ACHN (cell line): ENCODE measurements around the gene TINAGL1.
A peak's percentile ranks its signal among the peaks of the same experiment; 100 is the strongest.

Source experiments
- DNase-seq: peaks from one replicate; pipeline ENCODE4 v3.0.0-alpha.2; 2015
- in situ Hi-C: cut with HindIII; loops from 2 replicates; pipeline ENCODE4 v1.10.0; 2017; ENCODE audit warnings: low sequenced_read_pairs, low pct_ligation_motif_present, low pct_unique_long_range_greater_than_20kb

The TINAGL1 gene

DNA sequence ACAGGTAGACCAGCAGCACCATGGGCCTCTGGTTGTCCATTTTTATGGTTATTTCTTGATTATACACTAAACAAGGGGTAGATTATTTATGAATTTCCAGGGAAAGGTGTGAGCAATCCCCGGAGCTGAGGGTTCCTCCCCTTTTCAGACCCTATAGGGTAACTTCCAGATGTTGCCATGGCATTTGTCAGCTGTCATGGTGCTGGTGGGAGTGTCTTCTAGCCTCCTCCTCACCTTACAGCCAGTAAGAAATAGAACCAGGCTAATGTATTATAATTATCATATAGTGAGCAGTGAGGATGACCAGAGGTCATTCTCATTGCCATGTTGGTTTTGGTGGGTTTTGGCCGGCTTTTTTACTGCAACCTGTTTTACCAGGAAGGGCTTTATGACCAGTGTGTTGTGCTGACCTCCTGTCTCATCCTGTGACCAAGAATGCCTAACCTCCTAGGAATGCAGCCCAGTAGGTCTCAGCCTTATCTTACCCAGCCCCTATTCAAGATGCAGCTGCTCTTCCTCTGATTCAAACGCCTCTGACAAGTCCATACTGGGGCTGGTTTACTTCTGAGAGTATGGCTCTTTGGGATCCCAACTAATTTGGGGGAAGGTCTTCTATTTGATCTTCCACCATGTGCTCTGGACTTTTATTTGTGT lies 13.5 kb upstream of the TINAGL1 start:
- in situ Hi-C loops: no loop called here
- peak; percentile 75 for DNase-seq

DNA sequence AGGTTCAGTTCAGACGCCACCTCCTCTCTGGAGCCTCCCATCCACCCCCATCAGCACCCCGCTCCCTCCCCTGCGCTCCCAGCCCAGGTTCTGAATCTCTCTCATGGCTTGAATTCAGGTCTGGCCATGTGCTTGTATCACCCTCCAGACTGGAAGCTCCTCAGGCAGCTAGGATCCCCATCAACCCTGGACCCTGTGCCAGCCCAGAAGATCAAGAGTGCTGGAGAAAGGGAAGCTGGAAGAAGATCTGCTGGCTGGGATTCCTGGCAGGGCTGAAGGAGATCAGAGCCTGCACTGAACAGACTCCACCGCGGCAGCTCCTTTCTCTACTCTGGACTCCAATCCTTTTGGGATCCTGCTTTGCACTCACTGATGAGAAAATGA lies 11.7 kb upstream of the TINAGL1 start:
- in situ Hi-C loops: no loop called here
- no peak for DNase-seq

DNA sequence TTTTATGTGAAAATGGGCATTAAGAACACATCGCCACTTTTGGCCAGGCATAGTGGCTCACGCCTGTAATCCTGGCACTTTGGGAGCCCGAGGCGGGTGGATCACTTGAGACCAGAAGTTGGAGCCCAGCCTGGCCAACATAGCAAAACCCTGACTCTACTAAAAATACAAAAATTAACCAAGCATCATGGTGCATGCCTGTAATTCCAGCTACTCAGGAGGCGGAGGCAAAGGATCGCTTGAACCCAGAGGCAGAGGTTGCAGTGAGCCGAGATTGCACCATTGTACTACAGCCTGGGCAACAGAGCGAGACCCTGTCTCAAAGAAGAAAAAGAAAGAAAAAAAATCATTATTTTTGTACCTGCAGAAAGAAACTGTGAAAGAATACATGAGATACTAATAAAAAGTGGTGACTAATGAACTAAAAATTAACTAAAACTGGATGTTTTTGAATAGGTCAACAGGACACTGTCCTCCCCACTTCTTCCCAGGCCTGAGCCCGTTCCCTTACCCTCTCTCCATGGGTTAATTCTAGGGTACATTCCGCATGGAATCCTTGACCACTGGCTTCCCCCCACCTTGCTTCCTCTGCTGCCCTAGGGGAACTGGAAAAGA lies 8.3 kb upstream of the TINAGL1 start:
- DNase-seq: peak; percentile 52
- in situ Hi-C loops: no loop called here

DNA sequence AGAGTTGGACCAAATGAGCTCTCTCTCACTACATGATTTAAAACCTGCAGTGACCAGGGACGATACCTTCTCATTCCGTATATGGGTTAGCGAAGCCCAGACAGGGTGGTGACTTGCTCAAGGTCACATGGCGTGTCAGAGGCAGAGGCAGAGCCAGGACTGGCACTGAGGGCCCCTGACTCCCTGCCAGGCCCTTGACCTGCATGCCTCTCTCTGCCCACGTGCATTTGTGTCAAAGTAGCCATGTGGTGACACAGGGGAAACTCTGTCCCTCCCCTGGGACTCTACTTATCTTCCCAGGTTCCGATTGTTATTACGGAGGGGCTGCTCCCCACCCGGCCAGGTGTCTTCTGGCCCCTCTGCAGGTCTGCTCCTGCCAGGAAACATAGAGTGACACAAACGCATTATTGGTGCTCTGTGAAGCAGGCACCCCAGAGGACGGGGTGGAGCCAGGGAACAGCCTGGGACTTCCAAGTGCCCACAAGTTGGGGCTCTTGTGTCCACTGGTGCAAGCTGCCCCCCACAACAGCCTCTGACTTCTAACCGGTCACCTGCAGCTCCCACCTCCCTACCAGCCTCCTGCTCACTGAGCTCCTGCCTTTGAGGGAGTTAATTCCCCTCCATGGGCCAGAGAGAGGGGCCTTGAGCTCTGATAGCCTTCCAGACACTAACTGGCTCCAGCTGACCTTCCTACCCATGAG lies 7.3 kb upstream of the TINAGL1 start:
- DNase-seq: no peak
- in situ Hi-C loops: no loop called here

DNA sequence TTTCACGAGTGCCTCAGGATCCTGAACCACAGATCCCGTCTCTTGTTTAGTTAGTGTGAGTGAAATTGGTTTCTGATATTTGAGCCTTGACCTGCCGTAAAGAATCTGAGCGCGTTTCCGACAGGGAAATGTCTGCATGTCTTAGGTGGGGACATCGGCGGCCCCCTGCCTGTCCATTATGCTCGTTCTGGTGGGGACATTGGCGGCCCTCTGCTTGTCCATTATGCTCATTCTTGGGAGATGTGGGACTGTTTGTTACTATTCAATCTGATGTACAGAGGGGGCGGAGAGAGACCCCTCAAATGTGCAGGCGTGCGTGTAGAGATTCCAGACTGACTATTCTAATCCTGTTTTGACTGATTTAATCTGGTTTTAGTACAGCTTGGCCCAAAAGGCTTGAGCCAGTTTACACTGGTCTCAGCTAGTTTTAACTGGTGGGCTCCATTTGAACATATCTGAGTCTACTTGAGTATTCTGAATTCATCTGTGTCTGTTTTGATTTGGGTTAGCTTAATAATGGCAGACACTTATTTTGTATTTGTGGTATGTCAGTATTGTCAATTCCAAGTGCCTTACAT lies 6.6 kb upstream of the TINAGL1 start:
- DNase-seq: no peak
- in situ Hi-C loops: no loop called here

DNA sequence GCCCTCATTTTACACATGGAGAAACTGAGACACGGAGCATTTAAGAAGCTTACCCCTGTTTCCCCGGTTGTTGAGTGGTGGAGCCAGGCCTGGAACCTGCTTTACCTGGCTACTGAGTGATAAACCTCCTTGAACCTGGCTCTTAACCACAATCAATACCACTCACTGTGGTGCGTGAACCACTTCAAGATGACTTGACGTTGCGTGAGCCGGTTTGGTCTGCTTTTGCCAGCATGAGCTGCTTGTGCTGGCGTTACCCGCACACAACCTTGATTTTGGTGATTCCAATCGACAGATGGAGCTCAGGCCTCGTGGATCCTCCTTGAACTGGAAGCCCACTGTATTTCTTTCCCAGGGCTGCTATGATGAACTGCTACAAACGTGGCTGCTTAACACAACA lies 6.1 kb upstream of the TINAGL1 start:
- DNase-seq: no peak
- in situ Hi-C loops: no loop called here

DNA sequence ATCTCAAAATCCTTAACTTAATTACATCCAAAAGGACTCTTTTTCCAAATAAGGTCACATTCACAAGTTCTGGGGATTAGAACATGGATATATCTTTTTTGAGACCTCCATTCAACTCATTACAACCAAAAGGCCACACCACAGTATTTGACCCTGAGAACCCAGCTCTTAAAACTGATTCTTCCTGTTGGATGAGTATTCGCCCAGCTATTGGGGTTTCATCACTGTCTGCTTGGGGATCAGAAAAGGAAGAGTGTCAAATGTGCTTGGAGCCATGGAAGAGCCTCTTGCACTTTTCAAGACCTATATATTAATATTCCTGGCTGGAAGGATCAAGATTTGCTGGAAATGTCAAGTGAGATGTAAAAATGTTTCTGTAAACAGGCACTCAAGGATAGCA lies 5.4 kb upstream of the TINAGL1 start:
- DNase-seq: no peak
- in situ Hi-C loops: no loop called here

DNA sequence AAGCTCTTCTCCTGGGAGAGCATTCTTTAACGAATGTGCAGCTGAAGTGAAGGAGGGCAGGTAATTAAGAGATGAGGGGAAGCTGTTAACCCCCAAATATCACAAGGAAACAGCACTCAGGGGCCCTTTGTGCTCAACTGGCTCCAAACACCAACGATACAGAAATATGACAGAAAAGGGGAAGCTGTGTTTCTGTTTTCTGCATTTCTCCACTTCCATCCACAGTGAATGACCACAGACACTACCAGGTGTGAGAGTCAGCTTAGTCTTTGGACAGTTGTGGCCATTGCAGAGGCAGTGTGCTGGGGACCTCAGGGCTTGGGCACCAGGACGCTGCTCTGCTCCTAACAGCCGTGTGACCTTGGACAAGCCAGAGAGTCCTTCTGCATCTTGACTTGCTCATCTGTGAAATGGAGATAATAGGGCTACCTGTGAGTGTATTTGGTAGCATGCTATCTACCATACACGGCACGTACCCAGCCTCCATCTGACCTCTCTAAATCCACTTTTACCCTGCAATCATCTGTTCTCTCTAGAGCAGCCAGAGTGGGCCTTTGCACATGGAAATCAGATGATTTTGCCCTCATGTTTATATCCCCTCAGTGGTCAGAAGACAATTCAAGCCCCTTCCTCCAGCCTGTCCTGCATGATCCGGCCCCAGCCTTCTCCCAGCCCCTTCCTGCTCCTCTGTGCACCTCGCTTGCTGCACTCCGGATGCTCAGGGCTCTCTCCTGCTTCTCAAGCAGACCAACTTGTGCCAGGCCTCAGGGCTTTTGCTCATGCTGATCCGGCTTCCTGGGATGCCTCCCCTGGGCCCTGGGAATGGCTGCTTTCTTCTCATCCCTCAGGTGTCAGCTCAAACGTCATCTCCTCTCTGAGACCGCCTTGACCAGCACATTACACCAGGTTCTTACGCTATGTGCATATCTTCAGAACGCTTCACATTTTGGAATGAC lies 4.7 kb upstream of the TINAGL1 start:
- no peak for DNase-seq
- in situ Hi-C loops: no loop called here

DNA sequence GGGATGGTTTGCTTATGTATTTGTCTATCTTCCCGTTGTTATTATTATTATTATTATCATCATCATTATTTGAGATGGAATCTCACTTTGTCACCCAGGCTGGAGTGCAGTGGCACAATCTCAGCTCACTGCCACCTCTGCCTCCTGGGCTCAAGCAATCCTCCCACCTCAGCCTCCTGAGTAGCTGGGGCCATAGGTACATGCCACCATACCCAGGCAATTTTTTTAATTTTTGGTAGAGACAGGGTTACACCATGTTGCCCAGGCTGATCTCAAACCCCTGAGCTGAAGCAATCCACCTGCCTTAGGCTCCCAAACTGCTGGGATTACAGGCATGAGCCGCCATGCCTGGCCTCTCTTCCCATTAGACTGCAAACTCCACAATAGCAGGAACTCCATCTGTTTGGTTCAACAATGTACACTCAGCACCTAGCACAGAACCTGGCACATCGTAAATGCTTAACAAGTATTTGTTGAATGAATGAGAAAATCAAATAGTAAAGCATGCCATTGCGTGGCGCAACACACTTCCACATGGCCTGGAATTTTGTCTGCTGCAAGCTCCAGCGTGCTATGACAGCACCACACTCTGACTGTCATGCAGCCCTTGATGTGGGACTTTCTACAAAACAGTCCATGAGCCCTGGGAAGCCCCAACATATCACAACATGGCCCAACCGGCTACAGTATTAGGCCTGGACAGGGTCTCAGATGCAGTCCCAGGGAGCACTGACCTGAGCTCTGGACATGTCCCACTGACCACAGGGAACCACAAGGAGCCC lies 3.8 kb upstream of the TINAGL1 start:
- DNase-seq: no peak
- in situ Hi-C loops: no loop called here

DNA sequence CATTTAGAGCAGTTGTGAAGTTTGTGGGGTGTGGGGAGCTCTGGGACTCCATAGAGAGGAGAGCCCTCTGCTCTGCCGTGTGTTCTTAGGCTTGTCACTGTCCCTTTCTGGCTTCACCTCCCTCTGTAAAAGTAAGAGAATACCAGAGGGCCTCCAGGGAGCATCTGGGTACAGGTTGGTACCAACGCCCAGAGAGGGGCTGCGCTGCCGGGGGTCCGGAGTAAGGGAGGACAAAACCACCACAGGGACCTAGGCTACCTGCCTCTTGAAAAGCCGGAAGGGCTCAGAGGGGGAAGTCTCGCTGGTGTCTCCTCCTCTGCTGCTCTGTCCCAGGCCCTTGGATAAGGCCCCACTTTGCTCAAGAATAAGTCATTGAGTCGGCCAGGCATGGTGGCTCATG lies 3.1 kb upstream of the TINAGL1 start:
- no peak for DNase-seq
- in situ Hi-C loops: no loop called here

DNA sequence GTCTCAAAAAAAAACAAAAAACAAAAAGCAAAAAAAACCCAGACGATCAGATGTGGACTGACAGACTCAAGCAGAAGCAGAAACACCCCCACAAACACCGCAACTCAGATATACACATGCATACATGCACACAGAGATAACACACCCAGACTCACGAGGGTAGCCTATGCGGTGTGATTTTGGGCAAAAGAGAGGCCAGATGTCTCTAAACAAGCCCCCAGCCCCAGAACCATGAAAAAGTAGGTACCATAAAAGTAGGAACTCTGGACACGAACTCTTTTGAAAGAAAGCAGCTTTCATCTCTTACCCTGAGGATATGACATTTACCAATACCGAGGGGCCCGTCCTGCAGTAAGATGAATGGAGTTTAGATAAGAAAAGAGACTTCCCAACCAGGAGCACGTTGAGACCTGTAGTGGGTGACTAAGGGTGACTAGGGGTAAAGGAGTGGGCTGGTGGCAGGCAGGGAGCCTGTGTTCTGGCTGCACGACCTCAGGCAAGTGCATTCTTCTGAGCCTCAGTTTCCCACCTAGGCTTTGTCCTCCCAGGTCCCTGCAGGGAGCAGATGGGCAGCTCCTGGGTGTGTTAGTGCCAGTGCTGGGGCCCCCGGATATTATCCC lies 1.5 kb upstream of the TINAGL1 start:
- in situ Hi-C loops: no loop called here
- DNase-seq: no peak

DNA sequence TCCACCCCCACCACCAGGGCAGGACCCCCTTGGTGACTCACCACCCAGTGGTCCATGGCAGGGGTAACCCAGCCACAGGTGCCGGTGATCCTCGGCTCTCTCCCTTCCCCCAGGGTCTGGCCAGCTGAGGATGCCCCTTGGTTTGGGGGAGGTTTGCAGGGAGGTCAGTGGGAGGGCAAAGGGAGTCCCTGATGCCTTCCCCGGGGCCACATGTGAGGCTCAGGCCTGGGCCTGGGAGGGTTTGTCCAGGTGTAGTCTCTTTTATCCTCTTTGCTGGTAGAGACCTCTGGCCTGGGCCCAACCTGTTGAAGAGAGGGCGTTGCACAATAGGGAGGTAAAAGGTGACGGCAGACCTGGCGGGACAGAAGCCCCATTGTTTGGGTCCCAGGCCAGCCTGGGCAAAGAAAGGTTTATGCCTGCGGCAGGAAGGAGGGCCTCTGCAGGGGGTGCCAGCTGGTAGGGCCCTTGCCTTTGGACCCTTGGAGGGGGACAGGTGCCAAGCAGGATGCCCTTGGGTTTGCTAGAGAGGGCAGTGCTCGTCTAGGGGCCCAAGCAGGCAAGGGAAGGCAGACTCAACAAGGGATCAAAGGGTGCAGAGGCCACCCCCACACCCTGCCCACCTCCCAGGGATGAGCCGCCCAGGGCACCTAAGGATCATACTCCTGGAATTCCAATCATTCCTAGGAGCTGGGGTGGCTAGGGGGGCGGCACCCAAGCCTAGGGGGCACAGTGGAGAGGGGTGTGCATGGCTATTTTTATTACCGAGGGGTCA lies 760 bp upstream of the TINAGL1 start:
- DNase-seq: peak; percentile 56

DNA sequence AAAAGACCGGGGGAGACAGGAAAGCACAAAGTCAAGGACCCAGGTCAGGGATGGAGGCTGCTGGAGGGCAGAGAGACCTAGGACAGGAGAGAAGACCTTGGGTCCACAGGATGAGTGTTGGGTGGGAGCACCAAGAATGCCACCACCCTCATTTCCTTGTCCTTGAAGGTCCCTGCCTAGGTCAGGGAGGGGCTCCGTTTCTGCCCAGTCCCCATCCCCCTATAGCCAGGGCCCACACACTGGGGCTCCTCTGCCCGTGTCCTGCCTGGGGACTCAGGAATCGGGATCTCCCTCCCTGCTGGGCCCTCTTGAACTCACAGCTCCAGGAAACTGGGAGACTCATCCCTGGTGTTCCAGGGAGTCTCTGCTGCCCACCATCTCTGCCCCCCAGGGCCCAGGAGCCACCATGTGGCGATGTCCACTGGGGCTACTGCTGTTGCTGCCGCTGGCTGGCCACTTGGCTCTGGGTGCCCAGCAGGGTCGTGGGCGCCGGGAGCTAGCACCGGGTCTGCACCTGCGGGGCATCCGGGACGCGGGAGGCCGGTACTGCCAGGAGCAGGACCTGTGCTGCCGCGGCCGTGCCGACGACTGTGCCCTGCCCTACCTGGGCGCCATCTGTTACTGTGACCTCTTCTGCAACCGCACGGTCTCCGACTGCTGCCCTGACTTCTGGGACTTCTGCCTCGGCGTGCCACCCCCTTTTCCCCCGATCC lies 584 bp downstream of the TINAGL1 start:
- in situ Hi-C loops: no loop called here
- no peak for DNase-seq

More for the DNA sequence above, 760 bp upstream of the TINAGL1 start:
- in situ Hi-C loops: no loop called here

DNA sequence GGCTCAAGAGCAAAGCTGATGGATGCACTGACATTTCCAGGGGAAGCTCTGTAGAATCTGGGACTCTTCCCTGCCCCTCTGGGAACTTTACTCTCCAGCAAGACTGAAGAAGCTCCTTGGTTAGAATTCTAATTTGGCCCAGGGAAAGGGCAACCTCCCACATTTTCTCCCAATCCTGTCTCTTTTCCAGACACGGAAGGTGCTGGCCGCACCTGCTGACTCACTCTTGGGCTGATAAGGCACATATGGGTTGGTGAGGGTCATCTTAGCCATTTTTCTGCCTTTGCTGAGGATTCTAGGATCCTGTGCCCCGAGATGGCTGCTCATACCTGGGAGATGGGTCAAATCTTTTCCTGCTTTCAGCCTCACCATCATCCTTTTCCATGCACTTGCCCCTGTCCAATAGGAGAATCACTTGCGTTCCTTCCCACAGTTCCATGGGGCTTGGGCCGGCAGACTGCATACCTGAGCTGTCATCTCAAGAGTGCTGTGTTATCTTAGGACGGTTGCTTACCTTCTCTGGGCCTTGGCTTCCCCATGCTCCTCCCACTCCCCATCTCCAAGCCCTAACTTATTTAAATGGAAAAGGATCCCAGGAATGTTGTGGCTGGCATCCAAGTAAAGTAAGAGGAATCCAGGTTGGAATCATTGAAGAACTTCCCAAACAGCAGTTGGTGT lies 1.3 kb downstream of the TINAGL1 start:
- in situ Hi-C loops: no loop called here
- DNase-seq: peak; percentile 87

DNA sequence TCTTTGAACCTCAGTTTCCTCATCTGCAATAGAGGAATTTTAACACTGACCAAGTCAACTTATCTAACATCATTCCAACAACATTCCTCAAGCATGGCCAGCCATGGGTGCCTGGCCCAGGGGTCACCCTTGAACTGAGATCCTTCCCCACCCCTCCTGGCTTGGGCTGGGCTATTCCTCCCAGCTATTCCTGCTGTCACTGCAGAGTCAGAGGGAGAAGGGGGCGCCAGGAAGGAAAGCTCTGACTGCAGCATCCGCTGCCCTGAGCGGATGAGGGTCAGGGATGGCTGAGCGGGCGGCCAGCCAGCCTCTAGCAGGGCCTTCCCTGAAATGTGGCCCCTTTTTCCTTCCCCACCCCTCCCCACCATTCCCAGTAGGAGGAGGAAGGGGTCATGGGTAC lies 3.1 kb downstream of the TINAGL1 start:
- DNase-seq: peak; percentile 55
- in situ Hi-C loops: no loop called here

DNA sequence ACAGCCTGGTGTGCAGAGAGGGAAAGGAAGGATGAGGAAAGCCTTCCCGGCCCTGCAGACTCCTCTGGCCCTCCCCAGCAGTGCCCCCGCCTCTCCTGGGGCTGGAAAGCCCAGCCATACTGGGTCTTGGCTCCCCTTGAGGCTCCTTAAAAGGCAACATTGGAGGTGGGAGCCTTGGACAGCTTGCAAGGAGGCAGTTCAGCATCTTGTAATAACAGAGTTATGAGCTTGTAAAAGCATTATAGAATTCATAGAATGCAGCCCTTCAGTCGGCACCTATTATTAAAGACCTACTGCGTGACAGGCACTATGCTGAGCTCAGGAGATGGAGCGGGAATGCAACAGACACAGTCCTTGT lies 4.2 kb downstream of the TINAGL1 start:
- in situ Hi-C loops: no loop called here
- DNase-seq: no peak
